Fibroblast of upper back skin (primary cell): ENCODE results near the gene AKAP6.
"Not testable (repeated sequence)": the region's sequence is repeated elsewhere in the genome, so short reads cannot be mapped to it uniquely, and the experiment has no call there.

ENCODE experiments used
- DNase-seq: peaks from one replicate; pipeline ENCODE4 v3.0.0-alpha.2; 2013

The AKAP6 gene

DNA sequence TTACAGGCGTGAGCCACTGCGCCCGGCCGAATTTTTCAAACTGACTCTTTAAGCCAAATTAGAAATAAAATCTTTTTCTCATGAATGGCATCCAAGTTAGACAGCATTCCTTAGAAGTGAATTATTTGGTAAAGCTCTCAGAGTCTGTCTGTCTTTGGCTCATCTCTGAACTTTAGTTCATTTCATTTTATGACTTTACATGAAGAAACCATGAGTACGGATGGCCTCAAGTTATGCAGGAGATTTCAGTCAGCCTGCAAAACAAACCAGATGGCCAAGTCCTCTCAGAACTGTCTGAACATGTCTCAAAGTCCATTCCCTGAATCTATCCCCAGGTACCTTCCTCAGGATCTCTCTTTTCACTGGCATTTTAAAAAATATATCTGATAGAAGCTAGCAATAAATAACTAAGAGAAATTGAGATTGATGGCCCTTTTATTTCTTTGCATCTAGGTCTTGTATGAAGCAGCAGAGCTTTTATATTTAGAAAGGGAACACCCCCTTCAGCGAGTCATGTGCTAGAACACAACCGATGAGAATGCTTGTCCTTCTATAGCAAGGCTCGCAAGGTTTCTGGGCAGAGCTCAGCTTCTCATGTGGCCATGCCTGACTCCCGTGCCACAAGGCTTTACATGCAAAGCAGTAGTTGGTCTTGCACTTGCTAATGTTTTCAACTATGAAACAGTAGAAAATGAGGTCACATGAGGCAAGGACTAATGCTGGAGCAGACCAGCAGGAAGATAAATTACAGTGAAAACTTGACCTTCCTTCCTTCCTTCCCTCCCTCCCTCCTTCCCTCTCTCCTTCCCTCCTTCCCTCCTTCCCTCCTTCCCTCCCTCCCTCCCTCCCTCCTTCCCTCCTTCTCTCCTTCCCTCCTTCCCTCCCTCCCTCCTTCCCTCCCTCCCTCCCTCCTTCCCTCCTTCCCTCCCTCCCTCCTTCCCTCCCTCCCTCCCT, 125.0 kb downstream of the AKAP6 start:
- DNase-seq = peak; percentile 42

DNA sequence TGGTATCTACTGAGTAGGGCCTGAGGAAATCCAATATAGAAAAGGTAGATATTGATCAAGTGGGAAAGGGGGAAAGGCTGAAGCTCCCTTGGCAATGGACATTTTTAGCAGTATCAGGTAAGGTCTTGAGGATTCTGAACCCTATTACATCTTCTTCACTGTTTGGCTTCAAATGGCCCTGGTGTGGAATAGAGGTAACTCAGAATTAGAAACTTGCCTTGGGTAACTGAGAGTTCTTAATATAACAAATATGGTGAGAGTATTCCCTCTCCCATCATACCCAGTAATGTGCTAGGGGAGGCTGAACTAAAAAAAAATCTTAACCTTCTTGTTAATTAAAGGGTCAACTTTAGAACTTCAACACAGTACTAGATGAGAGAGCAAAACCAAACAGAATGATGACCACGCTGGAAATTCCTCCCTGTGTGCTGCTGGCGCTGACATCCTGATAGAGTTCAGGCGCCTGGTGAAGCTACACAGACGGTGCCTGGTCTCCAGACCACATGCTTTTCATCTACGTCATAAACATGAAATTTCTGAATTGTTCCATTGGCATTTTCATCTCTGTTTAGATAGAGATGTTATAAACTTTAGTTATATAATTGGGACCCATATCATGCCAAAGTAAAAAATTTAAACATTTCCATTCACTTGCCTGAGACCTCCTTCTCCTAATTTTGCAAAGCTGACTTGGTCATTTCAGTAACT, 128.3 kb downstream of the AKAP6 start:
- DNase-seq = peak; percentile 76

DNA sequence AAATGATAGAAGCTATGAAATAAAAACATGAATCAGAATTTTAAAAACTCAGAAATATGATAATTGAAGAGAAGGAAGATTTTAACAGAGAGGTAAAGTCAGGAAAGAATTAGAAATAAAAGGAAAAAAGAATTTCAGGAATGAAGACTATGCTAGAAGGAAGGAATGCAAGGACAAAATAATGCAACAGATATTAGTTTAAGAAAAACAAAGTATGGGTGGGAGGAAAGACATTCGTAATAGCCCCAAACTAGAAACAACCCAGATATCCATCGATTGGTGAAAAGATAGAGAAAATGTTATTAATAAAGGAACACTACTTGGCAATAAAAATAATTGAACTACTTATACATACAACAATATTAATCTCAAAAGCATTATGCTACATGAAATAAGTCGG, 129.6 kb downstream of the AKAP6 start:
- no peak for DNase-seq

DNA sequence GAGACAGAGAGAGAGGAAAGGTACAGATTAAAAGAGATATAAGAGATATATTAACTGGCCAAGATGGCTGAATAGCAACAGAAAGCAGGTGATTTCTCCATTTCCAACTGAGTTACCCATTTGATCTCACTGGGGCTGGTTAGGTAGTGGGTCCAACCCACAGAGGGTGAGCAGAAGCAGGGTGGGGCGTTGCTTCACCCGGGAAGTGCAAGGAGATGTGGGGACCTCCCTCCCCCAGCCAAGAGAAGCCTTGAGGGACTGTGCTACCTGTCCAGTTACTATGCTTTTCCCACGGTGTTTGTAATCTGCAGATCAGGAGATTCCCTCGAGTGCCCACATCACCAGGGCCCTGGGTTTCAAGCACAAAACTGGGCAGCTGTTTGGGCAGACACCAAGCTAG, 131.2 kb downstream of the AKAP6 start:
- DNase-seq = no peak

DNA sequence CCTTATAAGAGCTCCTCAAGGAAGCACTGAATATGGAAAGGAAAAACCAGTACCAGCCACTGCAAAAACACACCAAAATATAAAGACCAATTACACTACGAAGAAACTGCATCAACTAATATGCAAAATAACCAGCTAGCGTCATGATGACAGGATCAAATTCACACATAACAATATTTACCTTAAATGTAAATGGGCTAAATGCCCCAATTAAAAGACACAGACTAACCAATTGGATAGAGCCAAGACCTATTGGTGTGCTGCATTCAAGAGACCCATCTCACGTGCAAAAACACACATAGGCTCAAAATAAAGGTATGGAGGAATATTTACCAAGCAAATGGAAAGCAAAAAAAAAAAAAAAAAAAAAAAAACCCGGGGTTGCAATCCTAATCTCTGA, 133.5 kb downstream of the AKAP6 start:
- DNase-seq = not testable (repeated sequence)

DNA sequence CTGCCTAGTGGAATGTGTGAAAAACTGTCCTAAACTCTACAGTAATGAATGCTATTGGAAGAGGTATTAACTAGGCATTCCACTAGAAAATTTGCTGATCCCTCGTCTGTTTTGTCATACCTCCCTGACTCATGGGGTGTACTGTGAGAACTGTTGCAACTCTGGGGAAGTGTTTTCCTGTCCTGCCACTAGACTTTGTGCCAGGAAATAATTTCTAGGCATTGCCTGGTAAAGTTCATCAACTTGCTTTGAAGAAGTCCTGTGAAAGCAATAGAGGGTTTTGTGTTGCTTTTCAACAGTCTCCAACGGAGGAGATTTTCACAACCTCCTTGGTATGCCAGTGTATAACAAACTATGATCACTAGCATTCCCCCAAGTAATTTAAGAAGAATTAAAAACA, 139.9 kb downstream of the AKAP6 start:
- DNase-seq = peak; percentile 80

DNA sequence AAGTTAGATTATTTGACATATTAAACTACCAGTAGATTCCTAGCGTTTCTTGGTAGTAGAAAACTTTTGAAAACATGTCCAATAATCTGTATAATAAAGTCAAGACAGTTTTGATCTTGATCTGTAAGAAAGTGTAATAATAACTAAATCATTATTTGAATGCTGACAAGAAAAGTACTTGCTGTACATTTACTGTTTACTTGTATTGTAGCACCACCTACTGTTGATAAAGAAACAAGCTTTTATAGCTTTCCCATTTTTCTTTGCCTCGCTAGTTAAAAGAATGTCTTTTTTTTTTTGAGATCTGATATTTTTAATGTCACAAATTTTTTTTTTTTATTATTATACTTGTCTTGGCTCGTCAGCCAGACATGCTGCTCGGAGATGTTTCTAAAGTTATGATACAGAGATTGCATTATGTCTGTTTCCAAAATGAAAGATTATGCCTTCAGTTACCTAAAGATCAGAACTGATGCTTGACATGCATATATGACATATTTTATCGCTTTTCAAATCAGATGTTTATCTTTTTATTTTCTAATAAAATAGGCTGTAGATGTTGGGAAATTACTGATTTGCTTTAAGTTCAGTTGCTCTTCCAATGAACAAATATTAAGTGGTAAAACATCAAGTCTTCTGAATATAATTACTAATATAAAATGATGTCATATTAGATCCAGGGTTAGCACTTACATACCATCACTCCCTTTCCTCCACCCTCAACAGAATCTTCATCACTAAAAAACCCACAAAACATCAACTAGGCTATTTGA, 140.5 kb downstream of the AKAP6 start:
- peak; percentile 69 for DNase-seq

DNA sequence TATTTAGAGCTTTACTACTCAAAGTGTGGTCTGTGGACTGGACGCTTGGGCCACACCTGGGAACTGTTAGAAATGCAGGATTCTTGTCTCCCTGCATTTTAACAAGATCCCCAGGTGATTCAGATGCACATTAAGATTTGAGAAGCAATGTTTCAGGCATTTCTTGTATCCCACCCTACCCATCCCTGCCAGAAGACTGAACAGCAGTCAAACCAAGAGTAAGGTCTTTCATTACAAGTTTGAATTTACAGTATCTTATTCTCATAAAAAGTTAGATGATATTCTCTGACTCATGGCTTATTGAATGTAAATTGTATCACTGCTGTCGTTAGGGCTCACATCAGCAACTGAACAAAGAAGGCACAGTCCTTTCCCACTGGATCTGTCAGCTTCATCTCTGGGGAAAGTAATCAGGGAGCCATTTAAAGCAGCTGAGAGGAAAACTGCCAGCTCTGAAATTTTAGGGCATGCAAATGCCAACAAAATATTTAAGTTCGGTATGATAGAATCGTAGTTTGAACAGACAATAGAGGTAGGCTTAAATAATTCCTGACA, 141.1 kb downstream of the AKAP6 start:
- no peak for DNase-seq

DNA sequence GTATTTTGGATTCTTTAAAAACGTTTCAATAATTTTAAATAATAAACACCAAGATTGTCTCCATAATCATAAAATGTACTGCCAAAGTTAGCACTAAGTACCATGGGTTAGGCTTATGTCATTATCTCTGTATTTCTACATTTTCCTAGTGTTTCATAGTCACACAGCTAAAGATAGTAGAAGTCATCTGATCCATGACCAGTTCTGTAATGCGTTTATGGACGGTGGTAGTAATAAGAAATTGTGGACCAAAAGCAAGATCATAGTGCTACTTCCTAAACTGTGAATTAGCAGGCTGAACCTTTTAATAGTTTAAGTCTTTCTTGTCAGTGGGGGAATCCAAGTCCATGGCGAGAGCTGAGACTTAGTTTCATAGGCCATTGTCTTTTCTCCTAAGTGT, 142.1 kb downstream of the AKAP6 start:
- no peak for DNase-seq

DNA sequence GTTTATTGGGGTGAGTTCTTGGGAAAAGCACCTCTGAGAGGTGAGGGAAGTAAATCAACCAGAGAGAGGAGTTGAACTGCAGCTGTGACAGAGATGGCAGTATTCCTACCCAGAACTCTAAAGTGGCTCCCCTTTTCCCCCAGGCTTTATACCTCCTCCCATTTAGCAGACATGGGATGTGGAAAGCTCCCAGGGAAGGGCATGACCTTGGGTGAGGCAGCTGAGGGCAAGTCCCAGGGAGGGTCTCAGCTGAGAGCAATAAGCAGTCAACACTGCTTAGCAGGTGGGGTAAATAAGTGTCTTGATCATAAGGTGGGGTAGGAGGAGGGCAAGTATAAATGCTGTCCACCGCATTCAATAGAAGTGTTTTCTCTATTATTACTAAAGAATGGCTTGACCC, 143.0 kb downstream of the AKAP6 start:
- DNase-seq = no peak

DNA sequence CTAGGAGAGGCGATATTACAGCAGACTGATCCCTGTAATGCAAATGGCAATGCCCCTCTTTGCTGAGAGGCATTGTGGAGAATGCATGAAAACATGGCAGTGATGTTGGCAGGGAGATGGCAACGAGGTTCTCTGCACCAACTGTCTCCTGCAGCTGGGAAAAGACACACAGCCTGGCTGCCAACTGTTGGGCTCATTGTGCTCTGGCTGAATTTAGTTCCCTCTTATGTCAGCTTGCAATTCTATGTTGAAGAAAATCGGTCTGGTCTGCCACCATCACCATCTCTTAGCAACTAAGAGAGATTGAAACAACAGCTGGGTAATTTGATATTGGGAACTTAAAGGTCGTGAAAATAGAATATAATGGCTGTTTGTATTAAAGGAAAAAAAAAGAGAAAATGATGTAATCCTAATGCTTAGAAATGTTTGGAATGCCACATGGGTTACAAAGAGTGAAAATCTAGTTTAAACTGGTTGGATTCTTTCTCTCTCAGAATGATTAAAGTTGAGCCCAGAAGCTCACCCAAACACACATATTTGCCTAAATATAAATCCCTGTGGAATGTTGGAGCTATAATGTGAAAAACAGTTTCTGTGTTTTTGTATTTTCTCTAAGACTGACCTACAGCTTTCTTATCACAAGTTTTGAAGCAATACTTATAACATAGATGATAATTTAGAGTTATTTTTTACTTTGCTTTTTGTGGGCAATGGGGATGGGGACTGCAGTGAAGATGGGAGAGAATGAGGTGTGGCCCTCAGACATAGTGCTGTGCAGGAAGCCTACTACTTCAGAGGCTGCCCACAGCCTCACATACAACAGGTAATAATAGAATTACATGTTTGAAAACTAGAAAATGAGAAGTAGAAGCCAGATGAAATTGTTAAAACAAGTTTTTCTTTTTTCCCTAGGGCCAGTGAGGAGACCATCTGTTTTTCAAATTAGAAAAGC, 143.7 kb downstream of the AKAP6 start:
- peak; percentile 90 for DNase-seq

DNA sequence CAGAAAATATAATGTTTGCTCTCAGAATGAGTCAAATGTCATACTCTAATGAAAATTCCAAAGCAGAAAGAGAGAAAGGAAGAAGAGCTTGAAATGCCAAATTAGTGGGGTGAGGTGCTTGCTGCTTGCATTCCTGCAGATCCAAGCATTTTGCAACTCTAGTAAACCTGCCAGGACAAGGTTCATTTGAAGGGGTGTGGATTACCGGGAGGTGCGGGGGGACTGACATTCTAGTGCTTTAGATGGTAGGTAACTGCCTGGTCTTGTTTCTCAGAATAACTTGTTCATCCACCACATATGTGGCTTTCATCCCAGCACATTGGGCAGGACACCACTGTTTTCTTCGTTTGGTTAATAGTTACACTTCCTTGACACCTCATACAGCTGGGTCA, 144.4 kb downstream of the AKAP6 start:
- DNase-seq = peak; percentile 83

DNA sequence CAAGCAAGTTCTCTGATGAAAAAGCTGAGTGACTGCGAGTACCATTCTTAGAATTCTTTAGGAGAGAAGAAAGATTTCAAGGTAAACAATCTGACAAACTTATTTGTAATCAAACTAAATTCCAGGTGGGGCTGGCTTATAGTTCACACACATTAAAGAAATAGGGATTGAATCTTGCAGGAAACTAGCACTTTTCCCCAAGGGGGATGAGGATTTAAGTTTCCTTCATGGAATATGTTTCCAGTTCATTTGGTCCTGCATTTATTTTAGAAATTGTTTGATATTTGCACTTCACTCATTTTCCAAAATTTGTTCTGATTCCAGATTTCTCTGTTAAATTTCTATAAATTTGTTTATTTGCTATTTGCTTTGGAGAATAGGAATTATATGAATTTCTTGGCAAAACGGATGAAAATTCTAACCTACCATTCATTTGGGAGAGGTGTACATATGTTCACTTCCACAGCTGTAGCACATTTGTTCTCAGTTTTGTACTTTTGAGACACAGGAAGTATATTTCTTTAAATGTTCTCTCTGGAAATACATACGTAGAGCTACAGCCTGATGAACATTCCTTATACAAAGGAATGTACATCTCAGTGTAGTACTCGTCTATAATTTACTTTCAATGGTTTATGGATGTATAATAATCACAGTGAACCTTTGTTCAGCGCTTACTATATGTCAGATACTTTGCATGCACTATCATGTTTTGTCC, 145.5 kb downstream of the AKAP6 start:
- DNase-seq = peak; percentile 54

DNA sequence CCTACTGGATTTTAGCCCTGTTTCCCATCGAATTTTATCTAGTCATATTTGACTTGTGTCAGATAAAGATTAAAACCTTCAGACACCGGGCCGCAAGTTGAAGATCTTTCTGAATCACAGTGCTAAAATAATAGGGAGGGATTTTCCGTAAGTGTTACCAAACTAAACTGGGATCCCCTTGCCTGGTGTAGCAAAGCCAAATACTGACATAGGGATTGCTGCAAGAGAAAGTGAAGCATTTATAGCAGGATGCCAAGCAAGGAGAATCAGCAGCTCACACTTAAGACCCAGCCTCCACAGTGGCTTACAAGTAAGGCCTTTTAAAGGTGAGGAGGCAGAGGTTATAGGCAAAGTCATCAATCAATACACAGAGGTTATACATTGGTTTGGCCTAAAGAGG, 147.4 kb downstream of the AKAP6 start:
- DNase-seq = no peak

DNA sequence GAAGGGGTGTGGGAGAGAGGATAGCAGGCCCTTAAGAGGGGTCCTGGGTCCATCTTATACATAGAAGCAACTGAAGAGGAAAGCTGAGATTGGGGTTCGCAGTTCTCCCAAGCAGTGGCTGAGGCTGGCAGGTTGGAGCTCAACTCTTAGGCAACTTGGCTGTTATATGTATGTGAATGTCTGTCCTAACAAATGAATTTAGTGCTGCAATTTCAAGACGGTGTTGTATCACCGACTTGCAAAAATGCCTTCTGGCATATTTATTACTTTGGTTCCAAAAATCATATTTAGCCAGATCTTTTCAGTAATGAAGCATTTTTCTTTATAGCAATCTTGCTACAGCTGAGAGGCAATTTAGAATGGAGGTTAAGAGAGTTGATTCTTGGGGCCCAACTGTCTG, 148.3 kb downstream of the AKAP6 start:
- no peak for DNase-seq

DNA sequence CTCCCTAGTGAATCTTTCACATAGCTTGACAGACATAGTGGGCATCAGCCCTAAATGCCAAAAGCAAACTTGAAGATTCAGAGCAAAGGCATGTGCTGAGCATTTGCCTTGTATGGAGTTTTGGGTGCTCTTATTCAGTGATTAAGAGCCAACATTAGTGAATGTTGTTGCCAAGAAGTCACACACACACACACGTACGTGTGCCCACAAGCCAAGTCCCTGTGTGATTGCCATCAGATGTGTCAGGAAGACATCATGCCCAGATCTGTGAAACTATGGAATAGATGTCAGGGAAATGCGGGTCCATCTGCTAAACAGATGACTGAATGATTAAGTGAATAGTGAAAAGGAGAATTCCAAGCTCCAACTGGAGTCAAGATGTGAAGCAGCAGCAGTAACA, 149.0 kb downstream of the AKAP6 start:
- peak; percentile 86 for DNase-seq

DNA sequence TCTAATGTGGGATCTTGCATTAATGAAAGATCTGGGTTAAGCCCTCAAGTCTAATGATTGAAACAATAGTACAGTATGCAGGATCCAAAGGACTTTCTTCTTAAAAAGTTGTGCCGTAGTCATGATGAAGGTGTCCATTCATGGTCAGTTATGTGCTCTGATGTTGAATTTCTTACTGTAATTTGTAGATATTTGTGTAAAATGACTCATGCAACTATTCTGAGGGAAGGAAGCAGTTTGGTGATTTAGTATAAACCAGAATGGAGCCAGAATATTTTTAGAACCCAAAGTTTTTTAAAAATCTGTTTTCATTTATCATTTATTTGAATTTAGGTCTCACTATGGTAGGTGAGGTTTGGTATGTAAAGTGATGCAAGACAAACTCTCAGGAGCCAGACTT, 151.2 kb downstream of the AKAP6 start:
- peak; percentile 84 for DNase-seq

DNA sequence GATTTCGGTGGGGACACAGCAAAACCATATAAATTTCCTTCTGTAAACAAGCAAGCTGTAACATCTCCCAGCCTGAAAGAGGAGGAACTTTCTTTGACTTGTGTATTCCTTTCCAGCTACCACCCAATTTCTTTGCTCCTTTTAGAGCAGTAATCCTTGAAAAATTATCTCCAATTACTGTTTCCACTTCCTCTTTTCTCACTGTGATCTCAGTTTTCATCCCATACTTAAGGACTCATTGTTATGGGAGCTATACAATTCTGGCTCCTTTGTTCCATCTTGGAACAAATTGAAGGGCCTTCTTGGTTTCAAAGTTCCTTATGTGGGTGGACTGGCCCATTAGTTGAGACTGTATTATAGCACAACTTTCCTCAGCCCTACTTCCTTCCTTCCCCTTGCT, 152.6 kb downstream of the AKAP6 start:
- DNase-seq = no peak

DNA sequence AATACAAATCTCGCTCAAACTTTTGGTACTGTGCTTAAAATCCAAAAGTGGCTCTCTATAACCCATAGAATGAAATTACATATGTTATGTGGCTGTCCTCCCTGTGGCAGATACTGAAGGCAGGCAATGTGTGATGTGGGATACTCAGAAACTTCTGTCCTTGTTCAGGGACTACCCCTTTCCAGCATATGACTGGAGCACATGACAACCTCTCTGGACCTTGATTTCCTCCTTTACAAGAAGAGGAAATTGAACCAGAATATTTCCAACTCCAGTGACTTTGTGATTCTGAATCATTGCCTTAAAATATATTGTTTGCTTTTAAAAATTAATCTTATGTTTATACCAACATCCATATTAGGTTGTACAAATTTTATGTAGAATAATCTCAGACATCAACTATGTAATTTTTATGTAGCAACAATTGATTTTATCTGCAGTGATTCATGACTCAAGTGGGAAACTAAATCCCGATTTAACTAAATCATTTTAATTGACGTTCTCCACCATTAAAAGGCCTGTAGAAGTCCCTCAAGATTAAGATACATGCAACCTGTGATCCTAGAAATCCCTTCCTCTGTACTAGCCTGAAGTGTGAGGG, 162.4 kb downstream of the AKAP6 start:
- no peak for DNase-seq

DNA sequence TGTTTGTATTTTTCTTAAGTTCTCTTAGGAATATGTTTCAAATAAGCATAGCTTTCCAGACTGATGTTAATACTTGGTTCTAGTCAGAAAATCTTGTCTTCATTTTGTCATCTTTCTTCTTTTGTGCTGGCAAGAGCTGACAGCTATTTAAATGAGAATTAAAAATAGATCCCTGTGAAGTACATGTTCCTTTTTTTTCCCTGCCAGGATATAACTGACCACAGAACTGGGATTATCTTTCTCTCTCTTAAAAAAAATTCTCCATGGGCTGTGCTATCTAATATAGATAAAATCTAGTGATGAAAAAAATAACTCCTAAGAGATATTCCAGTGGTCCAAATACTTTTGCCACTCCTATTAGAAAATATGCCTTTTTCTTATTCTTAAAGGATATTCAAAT, 163.4 kb downstream of the AKAP6 start:
- peak; percentile 44 for DNase-seq
